Liver (tissue), 9 donors: ENCODE data around the gene U2AF1L4. TPM values are rescaled to one million over a fixed set of nuclear protein-coding genes. Genes with fewer than 3 reads are reported as not detected.
A peak's percentile ranks its signal among the peaks of the same experiment; 100 is the strongest.

Experiments
- DNase-seq: peaks from one replicate; pipeline ENCODE4 v3.0.0-alpha.2; 2017; ENCODE audit warnings: low spot score
- H3K27ac ChIP-seq, 2 donors: one replicate each; pipeline ENCODE4 v1.7.0; 2013; ENCODE audit warnings: inconsistent platforms in 2 of 2, low read length in 2 of 2, control low read depth in 1 of 2, low read depth in 1 of 2, mild to moderate bottlenecking in 1 of 2
- H3K27me3 ChIP-seq, 4 donors: one replicate each; pipeline versions ENCODE4 v1.6.1 to v1.7.0; 2013; ENCODE audit warnings: low read length in 3 of 4, inconsistent platforms in 1 of 4, mild to moderate bottlenecking in 1 of 4, moderate library complexity in 1 of 4; ENCODE audit not compliant: control insufficient read depth in 4 of 4, insufficient read depth in 4 of 4
- H3K36me3 ChIP-seq, 4 donors: one replicate each; pipeline versions ENCODE4 v1.6.1 to v1.7.0; 2013; ENCODE audit warnings: low read length in 3 of 4, mild to moderate bottlenecking in 3 of 4, low read depth in 1 of 4, moderate library complexity in 1 of 4; ENCODE audit not compliant: control insufficient read depth in 4 of 4, insufficient read depth in 3 of 4
- H3K4me1 ChIP-seq, 4 donors: one replicate each; pipeline versions ENCODE4 v1.6.1 to v1.7.0; 2013; ENCODE audit warnings: low read length in 3 of 4, mild to moderate bottlenecking in 3 of 4, moderate library complexity in 1 of 4; ENCODE audit not compliant: control insufficient read depth in 4 of 4, insufficient read depth in 4 of 4
- H3K4me3 ChIP-seq, 3 donors: one replicate each; pipeline versions ENCODE4 v1.6.1 to v1.7.0; 2013; ENCODE audit warnings: low read length in 3 of 3, control low read depth in 1 of 3, low read depth in 1 of 3, mild to moderate bottlenecking in 1 of 3
- H3K9ac ChIP-seq, 2 donors: one replicate each; pipeline ENCODE4 v1.7.0; 2013; ENCODE audit warnings: low read length in 2 of 2, mild to moderate bottlenecking in 2 of 2, moderate library complexity in 2 of 2, control low read depth in 1 of 2, low read depth in 1 of 2
- H3K9me3 ChIP-seq, 4 donors: one replicate each; pipeline versions ENCODE4 v1.6.1 to v1.7.0; 2013; ENCODE audit warnings: low read length in 3 of 4; ENCODE audit not compliant: control insufficient read depth in 4 of 4
- FOXA1 ChIP-seq: IDR thresholded peaks from 2 replicates; pipeline ENCODE4 v1.6.1; 2016; ENCODE audit warnings: antibody characterized with exemption
- FOXA2 ChIP-seq: IDR thresholded peaks from 2 replicates; pipeline ENCODE4 v1.6.1; 2016; ENCODE audit warnings: antibody characterized with exemption
- GABPA ChIP-seq, 2 donors: IDR thresholded peaks in 1 of 2; conservative IDR thresholded peaks in 1 of 2; 2 replicates each; pipeline ENCODE4 v1.6.1; 2016; ENCODE audit warnings: antibody characterized with exemption in 2 of 2, mild to moderate bottlenecking in 1 of 2, moderate library complexity in 1 of 2
- HNF4A ChIP-seq, 2 donors: conservative IDR thresholded peaks; 2 replicates each; pipeline ENCODE4 v1.6.1; 2016; ENCODE audit warnings: antibody characterized with exemption in 2 of 2, mild to moderate bottlenecking in 2 of 2
- HNF4G ChIP-seq: IDR thresholded peaks from 2 replicates; pipeline ENCODE4 v1.6.1; 2016; ENCODE audit warnings: antibody characterized with exemption
- JUND ChIP-seq, 2 donors: IDR thresholded peaks; 2 replicates each; pipeline ENCODE4 v1.6.1; 2016; ENCODE audit warnings: antibody characterized with exemption in 2 of 2
- NR2F2 ChIP-seq: IDR thresholded peaks from 2 replicates; pipeline ENCODE4 v1.6.1; 2016; ENCODE audit warnings: antibody characterized with exemption
- RAD21 ChIP-seq, 2 donors: IDR thresholded peaks; 2 replicates each; pipeline ENCODE4 v1.6.1; 2016; ENCODE audit warnings: antibody characterized with exemption in 2 of 2, mild to moderate bottlenecking in 2 of 2
- REST ChIP-seq: IDR thresholded peaks from 2 replicates; pipeline ENCODE4 v1.6.1; 2016; ENCODE audit warnings: antibody characterized with exemption, mild to moderate bottlenecking
- RXRA ChIP-seq, 2 donors: IDR thresholded peaks; 2 replicates each; pipeline ENCODE4 v1.6.1; 2017 to 2018; ENCODE audit warnings: antibody characterized with exemption in 2 of 2, mild to moderate bottlenecking in 1 of 2
- SP1 ChIP-seq: IDR thresholded peaks from 2 replicates; pipeline ENCODE4 v1.6.1; 2018; ENCODE audit warnings: antibody characterized with exemption, mild to moderate bottlenecking
- TAF1 ChIP-seq: conservative IDR thresholded peaks from 2 replicates; pipeline ENCODE4 v1.6.1; 2016; ENCODE audit warnings: antibody characterized with exemption, mild to moderate bottlenecking
- YY1 ChIP-seq: IDR thresholded peaks from 2 replicates; pipeline ENCODE4 v1.6.1; 2016; ENCODE audit warnings: antibody characterized with exemption, mild to moderate bottlenecking
- ZBTB33 ChIP-seq: IDR thresholded peaks from 2 replicates; pipeline ENCODE4 v1.6.1; 2016; ENCODE audit warnings: antibody characterized with exemption
- WGBS: extraction: QIAGEN DNeasy Blood & Tissue Kit; methylation state at CpG from one replicate; pipeline ENCODE4 v1.1.7; 2013; 5-methylcytosine and 5-hydroxymethylcytosine counted together
- polyA plus RNA-seq, 2 donors: library from polyadenylated mRNA; stranded (reverse) in 1 of 2; unstranded in 1 of 2; fragments of 200-250 nt in 1 of 2; fragments of >200 nt in 1 of 2; fragmentation: Nextera tagmentation in 1 of 2; extraction: Ambion mirVana in 1 of 2; gene quantifications; one replicate each; pipeline versions ENCODE4 v1.2.1 to v1.2.3, GENCODE V29; 2013 to 2015
- total RNA-seq, 2 donors: library from RNA; depleted of rRNA; stranded (reverse); fragments of >200 nt; gene quantifications; one replicate each; pipeline ENCODE4 v1.2.3, GENCODE V29; 2014
- TF ChIP-seq, protein P1 (sequence below): IDR thresholded peaks from 2 replicates; pipeline ENCODE4 v1.6.1; 2016; ENCODE audit warnings: antibody characterized with exemption
- TF ChIP-seq, protein P2 (sequence below): fragments of 150-350 bp; IDR thresholded peaks from 2 replicates; pipeline ENCODE4 v1.5.1; 2017; ENCODE audit warnings: improper control_type of control experiment, low read depth, low read length; ENCODE audit not compliant: missing input control
- donor health status: healthy.
- donor health status: healthy.
- donor health status: healthy.
- donor health status: healthy.
- donor health status: healthy.

U2AF1L4 gene
- total and polyA plus RNA-seq, 4 donors = 4.5 to 36.5 (median 13.4) TPM

DNA sequence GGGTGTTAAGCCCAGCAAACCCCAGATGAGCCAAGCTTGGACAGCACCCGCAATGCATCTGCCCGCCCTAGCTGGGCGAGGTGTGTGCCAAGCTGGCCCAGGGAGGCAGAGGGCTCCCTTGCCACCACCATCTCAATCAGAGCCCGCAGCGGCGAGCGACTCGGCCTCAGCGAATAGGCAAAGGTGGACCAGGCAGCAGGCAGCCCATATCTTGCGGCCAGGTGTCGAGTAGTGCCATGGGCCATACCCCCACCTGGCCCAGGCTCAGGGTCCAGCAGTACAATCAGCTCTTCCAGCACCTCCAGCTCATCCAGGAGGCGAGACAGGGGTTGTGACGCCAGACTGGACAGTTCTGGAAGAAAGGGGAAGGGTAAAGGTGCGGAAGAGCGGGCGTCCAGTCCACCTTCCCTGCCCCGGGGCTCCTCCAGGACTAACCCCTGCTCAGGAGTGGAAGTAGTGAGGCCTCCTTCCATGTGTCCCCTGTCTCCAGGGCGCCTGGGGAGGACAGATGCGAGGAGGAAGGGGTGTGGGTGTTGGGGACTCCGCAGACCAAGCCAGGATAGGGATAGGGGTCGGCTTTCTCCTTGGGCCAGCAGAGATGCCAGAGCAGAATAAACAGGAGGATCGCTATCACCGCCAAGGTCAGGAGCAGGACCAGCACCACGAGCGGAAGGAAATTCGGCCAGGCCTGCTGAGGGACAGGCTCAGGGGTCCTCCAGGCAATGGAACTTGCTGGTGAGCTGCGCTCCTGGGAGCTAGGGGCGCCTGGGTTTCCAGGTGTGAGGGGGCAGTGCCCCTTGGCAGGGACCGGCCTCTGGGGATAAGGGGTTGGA lies 5.7 kb downstream of the U2AF1L4 start:
- no peak for DNase-seq
- Histone ChIP-seq H3K27me3 (no peaks in the 10 kb centered on the region), H3K4me3 (peak overlapping the region; percentile 55 to 73 (median 60)), H3K9ac (peak overlapping the region in 1 of 2 donors; percentile 15), H3K9me3 (no peaks in the 10 kb centered on the region), H3K4me1 (peaks cover 12 to 45% (median 17%) of the 10 kb centered on the region in 4 donors), H3K36me3 (peaks cover 11 to 41% (median 12%) of the 10 kb centered on the region in 4 donors), H3K27ac (peak overlapping the region; percentile 78 to 82)
- TF ChIP-seq RXRA (IDR thresholded peaks at IDR 0.05) = no peak
- TF ChIP-seq HNF4A (conservative IDR thresholded peaks at IDR 0.05) = no peak
- no peak for TF ChIP-seq ZBTB33
- TF ChIP-seq, protein P1, sequence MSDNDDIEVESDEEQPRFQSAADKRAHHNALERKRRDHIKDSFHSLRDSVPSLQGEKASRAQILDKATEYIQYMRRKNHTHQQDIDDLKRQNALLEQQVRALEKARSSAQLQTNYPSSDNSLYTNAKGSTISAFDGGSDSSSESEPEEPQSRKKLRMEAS = no peak
- no peak for TF ChIP-seq GABPA (IDR thresholded peaks at IDR 0.05 in 1 of 2, conservative IDR thresholded peaks at IDR 0.05 in 1 of 2)
- TF ChIP-seq, protein P2, sequence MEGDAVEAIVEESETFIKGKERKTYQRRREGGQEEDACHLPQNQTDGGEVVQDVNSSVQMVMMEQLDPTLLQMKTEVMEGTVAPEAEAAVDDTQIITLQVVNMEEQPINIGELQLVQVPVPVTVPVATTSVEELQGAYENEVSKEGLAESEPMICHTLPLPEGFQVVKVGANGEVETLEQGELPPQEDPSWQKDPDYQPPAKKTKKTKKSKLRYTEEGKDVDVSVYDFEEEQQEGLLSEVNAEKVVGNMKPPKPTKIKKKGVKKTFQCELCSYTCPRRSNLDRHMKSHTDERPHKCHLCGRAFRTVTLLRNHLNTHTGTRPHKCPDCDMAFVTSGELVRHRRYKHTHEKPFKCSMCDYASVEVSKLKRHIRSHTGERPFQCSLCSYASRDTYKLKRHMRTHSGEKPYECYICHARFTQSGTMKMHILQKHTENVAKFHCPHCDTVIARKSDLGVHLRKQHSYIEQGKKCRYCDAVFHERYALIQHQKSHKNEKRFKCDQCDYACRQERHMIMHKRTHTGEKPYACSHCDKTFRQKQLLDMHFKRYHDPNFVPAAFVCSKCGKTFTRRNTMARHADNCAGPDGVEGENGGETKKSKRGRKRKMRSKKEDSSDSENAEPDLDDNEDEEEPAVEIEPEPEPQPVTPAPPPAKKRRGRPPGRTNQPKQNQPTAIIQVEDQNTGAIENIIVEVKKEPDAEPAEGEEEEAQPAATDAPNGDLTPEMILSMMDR = no peak
- no peak for TF ChIP-seq YY1
- no peak for TF ChIP-seq RAD21 (IDR thresholded peaks at IDR 0.05)
- TF ChIP-seq FOXA1 = no peak
- TF ChIP-seq TAF1 = no peak
- TF ChIP-seq REST = no peak
- no peak for TF ChIP-seq HNF4G
- no peak for TF ChIP-seq SP1
- no peak for TF ChIP-seq JUND (IDR thresholded peaks at IDR 0.05)
- TF ChIP-seq FOXA2 = no peak
- 77% methylated on average over 29 of the region's 29 CpGs for WGBS

DNA sequence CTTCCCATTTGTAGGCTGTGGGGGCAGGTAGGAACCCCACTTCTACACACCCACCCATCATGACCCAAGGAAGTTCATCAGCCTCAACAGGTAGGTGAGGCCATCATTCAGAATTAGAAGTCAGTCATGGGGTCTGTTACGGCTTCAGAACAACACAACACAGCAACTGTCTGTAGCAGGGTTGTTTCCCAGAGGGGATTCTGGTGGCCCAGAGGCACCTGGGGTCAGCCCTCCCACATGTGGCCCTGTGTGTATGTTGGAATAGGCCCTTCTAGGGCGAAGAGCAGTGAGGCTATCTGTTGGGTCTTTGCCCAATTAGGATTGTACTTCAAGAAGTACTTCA lies 6.4 kb downstream of the U2AF1L4 start:
- TF ChIP-seq RXRA (IDR thresholded peaks at IDR 0.05) = peak in 1 of 2 donors; percentile 14
- no peak for TF ChIP-seq NR2F2

More for the DNA sequence above, 6.4 kb downstream of the U2AF1L4 start:
- H3K9ac ChIP-seq = no peak overlapping the region
- no peaks in the 10 kb centered on the region for H3K27me3 ChIP-seq
- H3K27ac ChIP-seq = peak overlapping the region in 1 of 2 donors; percentile 78
- 90% methylated on average over 2 of the region's 2 CpGs for WGBS
- H3K4me1 ChIP-seq = peaks cover 6 to 38% (median 11%) of the 10 kb centered on the region in 4 donors
- DNase-seq = no peak
- peaks cover 11 to 47% (median 18%) of the 10 kb centered on the region in 4 donors for H3K36me3 ChIP-seq
- H3K4me3 ChIP-seq = no peak overlapping the region
- no peaks in the 10 kb centered on the region for H3K9me3 ChIP-seq
